ENCODE measurements around the gene ZNF366.

DNA sequence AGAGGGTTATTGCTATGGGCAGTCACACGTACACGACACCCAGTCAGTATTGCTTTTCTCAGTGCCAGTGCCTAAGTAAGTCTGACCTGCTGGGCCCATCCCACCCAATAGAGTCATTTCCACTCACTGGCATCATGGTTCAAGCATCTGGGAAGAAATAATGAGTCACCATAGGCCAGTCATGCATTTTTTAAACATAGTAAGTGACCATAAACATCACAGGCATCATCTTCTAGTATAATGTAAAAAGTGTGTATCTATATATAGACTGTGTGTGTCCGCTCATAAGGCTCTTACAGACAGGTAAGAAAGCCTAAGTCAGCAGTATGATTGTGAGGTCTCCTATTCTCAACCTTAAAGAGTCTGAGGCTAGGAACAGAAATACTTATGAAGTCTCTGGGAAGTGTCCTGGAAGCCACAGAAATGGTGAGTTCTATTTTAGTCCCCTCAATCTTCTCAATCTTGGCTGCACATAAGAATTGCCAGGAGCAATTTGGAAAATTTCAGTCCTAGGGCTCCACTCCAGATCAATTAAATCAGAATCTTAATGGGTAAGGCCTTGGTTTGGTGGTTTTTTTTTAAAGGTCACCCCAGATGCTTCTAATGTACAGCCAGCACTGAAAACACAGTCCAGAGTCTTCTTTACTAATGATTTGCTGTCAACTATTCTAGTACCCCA lies 65.2 kb downstream of the ZNF366 start:
- no peak for TF ChIP-seq ATF2 (tag by site-specific recombination; IDR thresholded peaks at IDR 0.05; ENCODE audit: low read depth)
- TF ChIP-seq ZNF202 (tag by site-specific recombination; IDR thresholded peaks at IDR 0.05; ENCODE audit: borderline replicate concordance) = no peak
- no peak for TF ChIP-seq CTCF (tag by site-specific recombination; IDR thresholded peaks at IDR 0.05)
- no peak for TF ChIP-seq YY2 (tag by site-specific recombination; IDR thresholded peaks at IDR 0.05)
- TF ChIP-seq ZNF707 (tag by site-specific recombination; IDR thresholded peaks at IDR 0.05) = no peak
- no peak for TF ChIP-seq ZNF544 (tag by site-specific recombination; IDR thresholded peaks at IDR 0.05)
- TF ChIP-seq MZF1 (tag by site-specific recombination; IDR thresholded peaks at IDR 0.05; ENCODE audit: borderline replicate concordance) = no peak
